ENCODE results near the gene COX8C.

- TF ChIP-seq ETV6 (conservative IDR thresholded peaks at IDR 0.05 in 1 of 2, IDR thresholded peaks at IDR 0.05 in 1 of 2; ENCODE audit: borderline replicate concordance in 1 of 2, low read depth in 1 of 2) (no peak), SP1 (IDR thresholded peaks at IDR 0.05; ENCODE audit: low read depth, low read length) (no peak), CTCF (IDR thresholded peaks at IDR 0.05 in 2 of 3, conservative IDR thresholded peaks at IDR 0.05 in 1 of 3; ENCODE audit: control insufficient read depth in 2 of 3, extremely low read depth in 1 of 3, insufficient read depth in 1 of 3, low read depth in 3 of 3, low read length in 3 of 3) (no peak)
These were observed 16.9 kb upstream of the COX8C start for GRCh38 chr14:93329965-93330608.

Measured in GM12878 (cell line).